H1 (cell line): Measurements from ENCODE around the gene SLC17A1. TPM values are rescaled to one million over a fixed set of nuclear protein-coding genes. Genes with fewer than 3 reads are reported as not detected.

ENCODE experiments used
- CTCF ChIA-PET: fragments of 300-600 bp; sonication (Branson Sonifier 250); formaldehyde crosslinking; loops from one replicate; lab custom pipeline; 2021; ENCODE audit not compliant: partially characterized antibody; lab: Charles Lee
- POLR2A ChIA-PET: fragments of 300-600 bp; sonication (Branson Sonifier 250); formaldehyde crosslinking; loops from one replicate; lab custom pipeline; 2021; ENCODE audit warnings: inconsistent platforms; ENCODE audit not compliant: partially characterized antibody; lab: Charles Lee
- DNase-seq, 2 experiments: peaks; one replicate each; pipeline versions ENCODE4 v3.0.0 to v3.0.0-alpha.2; 2010 to 2022; ENCODE audit warnings: low spot score in 2 of 2, low read depth in 1 of 2, mixed read lengths in 1 of 2
- FAIRE-seq: peaks from 2 replicates; lab custom pipeline; 2011; peaks lifted over from hg19 to GRCh38; lab: Jason Lieb, UNC
- H2AFZ ChIP-seq: 2 replicates; pipeline ENCODE4 v1.8.1; 2012; ENCODE audit warnings: low read length, inconsistent platforms
- H2AK5ac ChIP-seq: 2 replicates; pipeline ENCODE4 v1.6.1; 2013; ENCODE audit warnings: low read depth, low read length
- H2BK120ac ChIP-seq: replicated peaks from 2 replicates; pipeline ENCODE3; 2013; ENCODE audit warnings: low read depth, low read length, inconsistent platforms
- H2BK12ac ChIP-seq: 2 replicates; pipeline ENCODE4 v1.6.1; 2013; ENCODE audit warnings: low read depth, low read length
- H2BK15ac ChIP-seq: 2 replicates; pipeline ENCODE4 v1.6.1; 2013; ENCODE audit warnings: low read length
- H2BK20ac ChIP-seq: 2 replicates; pipeline ENCODE4 v1.6.1; 2013; ENCODE audit warnings: low read length
- H2BK5ac ChIP-seq: 2 replicates; pipeline ENCODE4 v1.6.1; 2013; ENCODE audit warnings: low read depth, low read length
- H3K14ac ChIP-seq: 2 replicates; pipeline ENCODE4 v1.6.1; 2013; ENCODE audit warnings: inconsistent platforms; ENCODE audit not compliant: insufficient read length
- H3K18ac ChIP-seq: 2 replicates; pipeline ENCODE4 v1.6.1; 2013; ENCODE audit warnings: low read length; ENCODE audit errors: extremely low read depth
- H3K23ac ChIP-seq: 2 replicates; pipeline ENCODE4 v1.6.1; 2013; ENCODE audit warnings: inconsistent platforms; ENCODE audit not compliant: insufficient read length
- H3K23me2 ChIP-seq: 2 replicates; pipeline ENCODE4 v1.6.1; 2013; ENCODE audit warnings: low read depth, low read length
- H3K27ac ChIP-seq: 2 replicates; pipeline ENCODE4 v1.6.1; 2011; ENCODE audit warnings: low read depth, low read length, inconsistent platforms
- H3K27me3 ChIP-seq, 4 experiments: replicated peaks in 1 of 4; 1 replicate in 1 of 4; 2 replicates in 3 of 4; pipeline versions ENCODE4 v1.6.1 to v1.8.1; 2011 to 2013; ENCODE audit warnings: low read length in 3 of 4, mild to moderate bottlenecking in 3 of 4, inconsistent platforms in 2 of 4, mixed read lengths in 2 of 4, moderate library complexity in 1 of 4; ENCODE audit not compliant: control insufficient read depth in 3 of 4, insufficient read depth in 3 of 4; ENCODE audit errors: extremely low read depth in 1 of 4
- H3K36me3 ChIP-seq, 4 experiments: 2 replicates each; pipeline versions ENCODE4 v1.6.1 to v1.8.1; 2011 to 2013; ENCODE audit warnings: mild to moderate bottlenecking in 4 of 4, low read length in 3 of 4, moderate library complexity in 2 of 4, control low read depth in 1 of 4, inconsistent platforms in 1 of 4; ENCODE audit not compliant: insufficient read depth in 4 of 4, control insufficient read depth in 2 of 4
- H3K4ac ChIP-seq: replicated peaks from 2 replicates; pipeline ENCODE3; 2013; ENCODE audit warnings: low read length, low read depth, mixed read lengths, inconsistent platforms; ENCODE audit not compliant: insufficient read length
- H3K4me1 ChIP-seq, 4 experiments: replicated peaks in 1 of 4; 1 replicate in 1 of 4; 2 replicates in 3 of 4; pipeline versions ENCODE4 v1.6.1 to v1.8.1; 2011 to 2013; ENCODE audit warnings: low read length in 3 of 4, inconsistent platforms in 2 of 4, mixed read lengths in 1 of 4; ENCODE audit not compliant: insufficient read depth in 4 of 4, control insufficient read depth in 3 of 4
- H3K4me2 ChIP-seq, 2 experiments: 2 replicates each; pipeline versions ENCODE4 v1.6.1 to v1.8.1; 2011 to 2013; ENCODE audit warnings: low read depth in 2 of 2, low read length in 2 of 2, control low read depth in 1 of 2, inconsistent platforms in 1 of 2, mild to moderate bottlenecking in 1 of 2; ENCODE audit not compliant: insufficient read depth in 1 of 2
- H3K4me3 ChIP-seq, 4 experiments: fragments of 200-600, 300-600 bp in 1 of 4; sonication (generic), shearing (Covaris generic), sonication (Bioruptor Twin) in 1 of 4; 2 replicates each; pipeline versions ENCODE4 v1.5.1 to v1.8.1; 2011 to 2016; ENCODE audit warnings: low read length in 4 of 4, low read depth in 3 of 4, control low read depth in 2 of 4, inconsistent platforms in 2 of 4, mild to moderate bottlenecking in 2 of 4, mixed read lengths in 1 of 4, moderate library complexity in 1 of 4; ENCODE audit not compliant: insufficient read depth in 2 of 4; ENCODE audit errors: extremely low read depth in 1 of 4
- H3K56ac ChIP-seq: replicated peaks from 2 replicates; pipeline ENCODE3; 2013; ENCODE audit warnings: low read depth, mild to moderate bottlenecking, mixed read lengths, low read length, inconsistent platforms; ENCODE audit not compliant: insufficient read length
- H3K79me1 ChIP-seq: 2 replicates; pipeline ENCODE4 v1.6.1; 2013; ENCODE audit warnings: low read depth, low read length, control low read depth
- H3K79me2 ChIP-seq, 2 experiments: 2 replicates each; pipeline versions ENCODE4 v1.6.1 to v1.8.1; 2012 to 2013; ENCODE audit warnings: low read length in 2 of 2, mild to moderate bottlenecking in 2 of 2, inconsistent platforms in 1 of 2; ENCODE audit not compliant: insufficient read depth in 2 of 2, control insufficient read depth in 1 of 2
- H3K9ac ChIP-seq, 4 experiments: replicated peaks in 1 of 4; 1 replicate in 1 of 4; 2 replicates in 3 of 4; pipeline versions ENCODE4 v1.6.1 to v1.8.1; 2011 to 2013; ENCODE audit warnings: low read depth in 3 of 4, low read length in 3 of 4, control low read depth in 2 of 4, mild to moderate bottlenecking in 2 of 4, moderate library complexity in 2 of 4, inconsistent platforms in 1 of 4; ENCODE audit errors: extremely low read depth in 1 of 4
- H3K9me3 ChIP-seq, 2 experiments: 2 replicates each; pipeline versions ENCODE4 v1.6.1 to v1.8.1; 2012 to 2013; ENCODE audit warnings: mild to moderate bottlenecking in 2 of 2, moderate library complexity in 2 of 2, control low read depth in 1 of 2, inconsistent platforms in 1 of 2, low read depth in 1 of 2, low read length in 1 of 2, mixed read lengths in 1 of 2; ENCODE audit not compliant: insufficient read depth in 2 of 2
- H4K20me1 ChIP-seq, 2 experiments: replicated peaks in 1 of 2; 2 replicates each; pipeline versions ENCODE3 to v1.8.1; 2011 to 2013; ENCODE audit warnings: inconsistent platforms in 2 of 2, low read length in 2 of 2, mild to moderate bottlenecking in 1 of 2; ENCODE audit not compliant: insufficient read depth in 2 of 2, control insufficient read depth in 1 of 2
- H4K5ac ChIP-seq: 2 replicates; pipeline ENCODE4 v1.6.1; 2013; ENCODE audit warnings: low read length, low read depth, mixed read lengths, inconsistent platforms; ENCODE audit not compliant: insufficient read length
- H4K8ac ChIP-seq: 2 replicates; pipeline ENCODE4 v1.8.0; 2013; ENCODE audit warnings: mild to moderate bottlenecking, moderate library complexity, low read length, inconsistent platforms; ENCODE audit not compliant: insufficient read depth; ENCODE audit errors: extremely low read depth
- H4K91ac ChIP-seq: replicated peaks from 2 replicates; pipeline ENCODE3; 2013; ENCODE audit warnings: low read length, mixed read lengths, inconsistent platforms; ENCODE audit not compliant: insufficient read length
- CHD1 ChIP-seq: IDR thresholded peaks from 2 replicates; pipeline ENCODE4 v1.6.1; 2012; ENCODE audit warnings: low read depth, low read length, improper control_type of control experiment
- CTBP2 ChIP-seq: IDR thresholded peaks from 2 replicates; pipeline ENCODE4 v1.7.0; 2011; ENCODE audit warnings: borderline replicate concordance, mild to moderate bottlenecking, moderate library complexity, mixed read lengths, low read length; ENCODE audit not compliant: insufficient read depth, insufficient read length
- EGR1 ChIP-seq: IDR thresholded peaks from 2 replicates; pipeline ENCODE4 v1.6.1; 2011; ENCODE audit warnings: low read depth, low read length, borderline replicate concordance
- FOSL1 ChIP-seq: IDR thresholded peaks from 2 replicates; pipeline ENCODE4 v1.6.1; 2011; ENCODE audit warnings: mild to moderate bottlenecking, low read depth, low read length, moderate library complexity; ENCODE audit not compliant: insufficient read depth
- JUN ChIP-seq: IDR thresholded peaks from 2 replicates; pipeline ENCODE4 v1.6.1; 2011; ENCODE audit warnings: low read depth, mild to moderate bottlenecking, improper control_type of control experiment, low read length
- NRF1 ChIP-seq: IDR thresholded peaks from 2 replicates; pipeline ENCODE4 v1.6.1; 2011; ENCODE audit warnings: mild to moderate bottlenecking, low read depth, low read length, improper control_type of control experiment
- RFX5 ChIP-seq: IDR thresholded peaks from 2 replicates; pipeline ENCODE4 v1.6.1; 2011; ENCODE audit warnings: low read depth, low read length, improper control_type of control experiment, borderline replicate concordance
- SAP30 ChIP-seq: fragments of 300-600 bp; sonication (generic); IDR thresholded peaks from 2 replicates; pipeline ENCODE4 v1.7.1; 2012; ENCODE audit warnings: low read length, moderate library complexity, mild to moderate bottlenecking, inconsistent platforms; ENCODE audit not compliant: insufficient read depth, insufficient replicate concordance
- SIN3A ChIP-seq, 2 experiments: IDR thresholded peaks in 1 of 2; conservative IDR thresholded peaks in 1 of 2; 2 replicates each; pipeline ENCODE4 v1.6.1; 2011 to 2012; ENCODE audit warnings: low read length in 2 of 2, improper control_type of control experiment in 1 of 2, low read depth in 1 of 2, mild to moderate bottlenecking in 1 of 2
- SP1 ChIP-seq: IDR thresholded peaks from 2 replicates; pipeline ENCODE4 v1.6.1; 2011; ENCODE audit warnings: low read depth, low read length
- TEAD4 ChIP-seq: IDR thresholded peaks from 2 replicates; pipeline ENCODE4 v1.6.1; 2012; ENCODE audit warnings: low read depth, low read length, inconsistent platforms, mixed read lengths
- ZNF274 ChIP-seq: IDR thresholded peaks from 2 replicates; pipeline ENCODE4 v1.7.0; 2012; ENCODE audit warnings: low read length, borderline replicate concordance; ENCODE audit errors: extremely low read depth
- WGBS, 2 experiments: shearing (Covaris generic) in 1 of 2; methylation state at CpG; one replicate each; pipeline versions ENCODE4 v1.1.6 to v1.1.7; 2013 to 2015; ENCODE audit warnings: low lambda C conversion rate in 2 of 2, mixed read lengths in 2 of 2, inconsistent platforms in 1 of 2, low coverage in 1 of 2, missing lambda C conversion rate in 1 of 2; ENCODE audit not compliant: insufficient replicate concordance in 2 of 2, insufficient coverage in 1 of 2, insufficient read length in 1 of 2; ENCODE audit errors: extremely low coverage in 1 of 2, missing lambda C conversion rate in 1 of 2; 5-methylcytosine and 5-hydroxymethylcytosine counted together
- polyA plus RNA-seq, 7 experiments: library from polyadenylated mRNA; depleted of rRNA in 3 of 7; stranded (reverse) in 5 of 7; unstranded in 2 of 7; fragments of >200 nt in 5 of 7; fragments of 200-250 nt in 2 of 7; gene quantifications; 1 replicate in 5 of 7; 2 replicates in 1 of 7; 4 replicates in 1 of 7; pipeline versions ENCODE4 v1.2.1 to v1.2.3, GENCODE V29; 2011 to 2013; ENCODE audit warnings: missing spikeins in 2 of 7, mixed read lengths in 2 of 7
- total RNA-seq: library from RNA; stranded (reverse); fragmentation: NEBNext Ultra II Directional; extraction: Animal tissue kit (Norgen Biotek cat#: 25700); gene quantifications from 2 replicates; pipeline ENCODE4 v1.2.1, GENCODE V29; 2021
- TF ChIP-seq, protein P1 (sequence below): IDR thresholded peaks from 2 replicates; pipeline ENCODE4 v1.6.1; 2012; ENCODE audit warnings: inconsistent platforms
- TF ChIP-seq, protein P2 (sequence below): IDR thresholded peaks from 2 replicates; pipeline ENCODE4 v1.6.1; 2012; ENCODE audit warnings: inconsistent platforms

SLC17A1 gene
- total and polyA plus RNA-seq, 2 of the 8 experiments (the other 6 are each of a cell fraction or from before 2014, with no cell fraction given) = not detected

DNA sequence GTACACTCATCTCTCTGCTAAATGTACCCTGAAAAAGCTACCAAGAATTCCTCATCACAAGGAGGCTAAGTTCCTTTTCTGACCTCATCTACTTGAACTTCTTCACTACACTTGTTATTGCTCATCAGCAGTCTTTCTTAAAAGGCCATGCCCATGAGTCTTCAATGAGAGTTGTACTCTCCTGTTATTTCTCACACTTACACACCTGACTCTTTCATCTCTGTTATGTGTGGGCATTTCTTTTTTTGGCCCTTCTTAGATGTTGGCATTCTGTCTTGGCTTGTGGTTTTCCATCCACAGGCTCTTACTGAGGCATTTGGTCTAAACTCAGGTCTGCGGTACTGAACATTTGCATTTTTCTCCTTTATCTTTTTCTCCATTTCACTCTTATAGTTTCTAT is 10.7 kb upstream of the SLC17A1 start:
- no peak overlapping the region for H4K91ac ChIP-seq
- H4K8ac ChIP-seq = no peak overlapping the region
- no peak overlapping the region for H3K9ac ChIP-seq
- no peaks in the 10 kb centered on the region for H3K36me3 ChIP-seq
- no peaks in the 10 kb centered on the region for H3K4me1 ChIP-seq
- no peak overlapping the region for H2BK20ac ChIP-seq
- H4K5ac ChIP-seq = no peak overlapping the region
- no peak overlapping the region for H3K14ac ChIP-seq
- ChIA-PET CTCF (no interaction called here), POLR2A (no interaction called here)
- no peak overlapping the region for H2BK120ac ChIP-seq
- no peak overlapping the region for H3K4ac ChIP-seq
- no peaks in the 10 kb centered on the region for H3K9me3 ChIP-seq
- H3K79me2 ChIP-seq = no peaks in the 10 kb centered on the region
- H2BK12ac ChIP-seq = no peak overlapping the region
- H2AFZ ChIP-seq = no peak overlapping the region
- H4K20me1 ChIP-seq = no peaks in the 10 kb centered on the region
- no peak overlapping the region for H3K18ac ChIP-seq
- no peak overlapping the region for H3K23ac ChIP-seq
- H2BK5ac ChIP-seq = no peak overlapping the region
- no peak overlapping the region for H3K56ac ChIP-seq
- H3K79me1 ChIP-seq = no peaks in the 10 kb centered on the region
- no peak overlapping the region for H3K27ac ChIP-seq
- no peaks in the 10 kb centered on the region for H3K23me2 ChIP-seq
- H2AK5ac ChIP-seq = no peak overlapping the region
- WGBS, 2 experiments = 83% methylated on average over 1 of the region's 1 CpG; no CpG with 5 or more reads in 1 of the 2 experiments
- DNase-seq = no peak
- H3K4me3 ChIP-seq = no peak overlapping the region
- no peak overlapping the region for H3K4me2 ChIP-seq
- FAIRE-seq = no peak
- H3K27me3 ChIP-seq = no peaks in the 10 kb centered on the region
- H2BK15ac ChIP-seq = no peak overlapping the region
- no peak for TF ChIP-seq TEAD4
- TF ChIP-seq NRF1 = no peak
- TF ChIP-seq JUN = no peak
- TF ChIP-seq, protein P1, sequence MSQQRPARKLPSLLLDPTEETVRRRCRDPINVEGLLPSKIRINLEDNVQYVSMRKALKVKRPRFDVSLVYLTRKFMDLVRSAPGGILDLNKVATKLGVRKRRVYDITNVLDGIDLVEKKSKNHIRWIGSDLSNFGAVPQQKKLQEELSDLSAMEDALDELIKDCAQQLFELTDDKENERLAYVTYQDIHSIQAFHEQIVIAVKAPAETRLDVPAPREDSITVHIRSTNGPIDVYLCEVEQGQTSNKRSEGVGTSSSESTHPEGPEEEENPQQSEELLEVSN = no peak
- no peak for TF ChIP-seq ZNF274
- TF ChIP-seq CTBP2 = no peak
- TF ChIP-seq SAP30 = no peak
- TF ChIP-seq FOSL1 = no peak
- no peak for TF ChIP-seq SP1
- TF ChIP-seq, protein P2, sequence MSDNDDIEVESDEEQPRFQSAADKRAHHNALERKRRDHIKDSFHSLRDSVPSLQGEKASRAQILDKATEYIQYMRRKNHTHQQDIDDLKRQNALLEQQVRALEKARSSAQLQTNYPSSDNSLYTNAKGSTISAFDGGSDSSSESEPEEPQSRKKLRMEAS = no peak
- TF ChIP-seq SIN3A (conservative IDR thresholded peaks at IDR 0.05 in 1 of 2, IDR thresholded peaks at IDR 0.05 in 1 of 2; ENCODE audit: low read depth in 1 of 2, low read length in 2 of 2) = no peak
- no peak for TF ChIP-seq EGR1
- no peak for TF ChIP-seq RFX5
- TF ChIP-seq CHD1 = no peak
